ENCODE data around the gene CLDN7. TPM values are rescaled to one million over a fixed set of nuclear protein-coding genes. Genes with fewer than 3 reads are reported as not detected.

CLDN7 gene
- total RNA-seq, 1 experiment from 2014 or later = 286 TPM

DNA sequence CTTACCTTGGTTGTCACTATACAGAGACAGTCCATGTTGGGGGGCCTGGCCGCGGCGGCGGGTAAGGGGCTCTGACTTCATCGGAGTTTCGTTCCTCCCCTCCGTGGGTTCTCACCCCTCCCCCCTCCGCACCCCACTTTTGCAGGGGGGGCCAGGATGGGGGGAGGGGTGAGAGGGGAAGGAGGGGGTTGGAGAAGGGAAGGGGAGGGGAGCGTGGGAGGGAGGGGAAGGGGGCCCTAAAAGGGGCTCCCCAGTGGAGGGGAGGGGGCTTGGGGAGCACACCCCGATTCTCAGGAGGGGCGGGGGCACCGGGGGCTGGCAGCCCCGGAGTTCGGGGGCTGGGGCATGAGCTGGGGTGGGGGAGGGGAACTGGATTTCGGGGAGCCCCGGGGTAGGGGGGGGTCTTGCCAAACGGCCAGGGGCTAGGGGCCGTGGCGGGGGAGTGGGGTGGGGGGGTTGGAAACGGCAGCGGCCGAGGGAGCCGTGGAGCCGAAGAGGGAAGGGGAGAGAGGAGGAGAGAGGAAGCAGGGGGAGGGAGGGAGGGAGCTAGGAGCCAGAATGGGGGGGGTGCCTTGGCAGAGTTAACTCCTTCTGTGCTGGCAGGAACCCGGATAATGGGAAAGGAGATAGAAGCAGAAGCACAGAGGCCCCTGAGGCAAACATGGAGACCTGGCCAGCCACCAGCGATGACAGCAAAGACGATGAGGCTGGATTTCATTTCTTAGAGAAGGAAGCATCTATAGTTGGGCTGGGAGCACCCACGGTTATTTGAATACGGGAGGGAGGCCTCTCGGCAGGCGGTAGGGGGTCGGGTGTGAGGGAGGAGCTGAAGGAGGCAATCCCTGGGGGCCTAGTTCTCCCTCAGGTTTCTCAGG lies 44.9 kb downstream of the CLDN7 start:
- peak overlapping the region; percentile 41 to 50 for H3K4me3 ChIP-seq (replicated peaks in 1 of 2; ENCODE audit: low read depth in 1 of 2, low read length in 2 of 2)
- H3K9me2 ChIP-seq (ENCODE audit: insufficient read depth) = no peaks in the 10 kb centered on the region
- RAD21 ChIA-PET (ENCODE audit: low non-redundant PET in 1 of 2, low total read pairs in 2 of 2, uncharacterized antibody in 2 of 2, unreplicated experiment in 2 of 2) = no interaction called here
- intact Hi-C loops (cut with micrococcal nuclease) = no loop called here
- peak overlapping the region; percentile 64 for H3K4me2 ChIP-seq (ENCODE audit: low read length)
- H3K4me1 ChIP-seq (ENCODE audit: control insufficient read depth in 1 of 2, insufficient read depth in 2 of 2, low read length in 2 of 2) = peaks cover 14 to 70% of the 10 kb centered on the region in 2 experiments; a peak in 3 of 4 replicates
- H3K27ac ChIP-seq (ENCODE audit: low read depth, low read length) = no peak overlapping the region
- H4K20me1 ChIP-seq (ENCODE audit: insufficient read depth) = no peaks in the 10 kb centered on the region
- POLR2A ChIA-PET = interaction anchor here (2.8 kb wide), 1 partner anchor 25 kb away, joined by 13 read pairs; the partner anchor contains the start of gene GABARAP
- no peaks in the 10 kb centered on the region for H3K27me3 ChIP-seq (ENCODE audit: insufficient read depth, low read length)
- peaks cover 5 to 14% of the 10 kb centered on the region in 2 experiments; a peak in 3 of 4 replicates for H3K36me3 ChIP-seq (ENCODE audit: control insufficient read depth in 1 of 2, insufficient read depth in 2 of 2, low read length in 2 of 2)
- TF ChIP-seq, protein P1, sequence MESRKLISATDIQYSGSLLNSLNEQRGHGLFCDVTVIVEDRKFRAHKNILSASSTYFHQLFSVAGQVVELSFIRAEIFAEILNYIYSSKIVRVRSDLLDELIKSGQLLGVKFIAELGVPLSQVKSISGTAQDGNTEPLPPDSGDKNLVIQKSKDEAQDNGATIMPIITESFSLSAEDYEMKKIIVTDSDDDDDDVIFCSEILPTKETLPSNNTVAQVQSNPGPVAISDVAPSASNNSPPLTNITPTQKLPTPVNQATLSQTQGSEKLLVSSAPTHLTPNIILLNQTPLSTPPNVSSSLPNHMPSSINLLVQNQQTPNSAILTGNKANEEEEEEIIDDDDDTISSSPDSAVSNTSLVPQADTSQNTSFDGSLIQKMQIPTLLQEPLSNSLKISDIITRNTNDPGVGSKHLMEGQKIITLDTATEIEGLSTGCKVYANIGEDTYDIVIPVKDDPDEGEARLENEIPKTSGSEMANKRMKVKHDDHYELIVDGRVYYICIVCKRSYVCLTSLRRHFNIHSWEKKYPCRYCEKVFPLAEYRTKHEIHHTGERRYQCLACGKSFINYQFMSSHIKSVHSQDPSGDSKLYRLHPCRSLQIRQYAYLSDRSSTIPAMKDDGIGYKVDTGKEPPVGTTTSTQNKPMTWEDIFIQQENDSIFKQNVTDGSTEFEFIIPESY (IDR thresholded peaks at IDR 0.05; ENCODE audit: extremely low read depth, insufficient replicate concordance, low read length) = no peak
- TF ChIP-seq ZFX (IDR thresholded peaks at IDR 0.05) (no peak), FOSL1 (IDR thresholded peaks at IDR 0.05; ENCODE audit: low read depth) (no peak), SRF (IDR thresholded peaks at IDR 0.05; ENCODE audit: low read depth) (no peak), EZH2 (IDR thresholded peaks at IDR 0.05) (no peak), POLR2AphosphoS5 (IDR thresholded peaks at IDR 0.05; ENCODE audit: low read depth, low read length) (no peak), ELF1 (IDR thresholded peaks at IDR 0.05; ENCODE audit: borderline replicate concordance, low read depth) (no peak), YY1 (IDR thresholded peaks at IDR 0.05; ENCODE audit: extremely low read depth, insufficient replicate concordance, low read depth, low read length) (no peak), SP1 (IDR thresholded peaks at IDR 0.05; ENCODE audit: low read depth) (no peak)
- TF ChIP-seq, protein P2, sequence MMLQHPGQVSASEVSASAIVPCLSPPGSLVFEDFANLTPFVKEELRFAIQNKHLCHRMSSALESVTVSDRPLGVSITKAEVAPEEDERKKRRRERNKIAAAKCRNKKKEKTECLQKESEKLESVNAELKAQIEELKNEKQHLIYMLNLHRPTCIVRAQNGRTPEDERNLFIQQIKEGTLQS (IDR thresholded peaks at IDR 0.05) = no peak
- TF ChIP-seq, protein P3, sequence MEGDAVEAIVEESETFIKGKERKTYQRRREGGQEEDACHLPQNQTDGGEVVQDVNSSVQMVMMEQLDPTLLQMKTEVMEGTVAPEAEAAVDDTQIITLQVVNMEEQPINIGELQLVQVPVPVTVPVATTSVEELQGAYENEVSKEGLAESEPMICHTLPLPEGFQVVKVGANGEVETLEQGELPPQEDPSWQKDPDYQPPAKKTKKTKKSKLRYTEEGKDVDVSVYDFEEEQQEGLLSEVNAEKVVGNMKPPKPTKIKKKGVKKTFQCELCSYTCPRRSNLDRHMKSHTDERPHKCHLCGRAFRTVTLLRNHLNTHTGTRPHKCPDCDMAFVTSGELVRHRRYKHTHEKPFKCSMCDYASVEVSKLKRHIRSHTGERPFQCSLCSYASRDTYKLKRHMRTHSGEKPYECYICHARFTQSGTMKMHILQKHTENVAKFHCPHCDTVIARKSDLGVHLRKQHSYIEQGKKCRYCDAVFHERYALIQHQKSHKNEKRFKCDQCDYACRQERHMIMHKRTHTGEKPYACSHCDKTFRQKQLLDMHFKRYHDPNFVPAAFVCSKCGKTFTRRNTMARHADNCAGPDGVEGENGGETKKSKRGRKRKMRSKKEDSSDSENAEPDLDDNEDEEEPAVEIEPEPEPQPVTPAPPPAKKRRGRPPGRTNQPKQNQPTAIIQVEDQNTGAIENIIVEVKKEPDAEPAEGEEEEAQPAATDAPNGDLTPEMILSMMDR (IDR thresholded peaks at IDR 0.05 in 2 of 3, conservative IDR thresholded peaks at IDR 0.05 in 1 of 3; ENCODE audit: borderline replicate concordance in 1 of 3, insufficient read depth in 1 of 3, low read depth in 2 of 3, low read length in 2 of 3) = no peak
- TF ChIP-seq, protein P4, sequence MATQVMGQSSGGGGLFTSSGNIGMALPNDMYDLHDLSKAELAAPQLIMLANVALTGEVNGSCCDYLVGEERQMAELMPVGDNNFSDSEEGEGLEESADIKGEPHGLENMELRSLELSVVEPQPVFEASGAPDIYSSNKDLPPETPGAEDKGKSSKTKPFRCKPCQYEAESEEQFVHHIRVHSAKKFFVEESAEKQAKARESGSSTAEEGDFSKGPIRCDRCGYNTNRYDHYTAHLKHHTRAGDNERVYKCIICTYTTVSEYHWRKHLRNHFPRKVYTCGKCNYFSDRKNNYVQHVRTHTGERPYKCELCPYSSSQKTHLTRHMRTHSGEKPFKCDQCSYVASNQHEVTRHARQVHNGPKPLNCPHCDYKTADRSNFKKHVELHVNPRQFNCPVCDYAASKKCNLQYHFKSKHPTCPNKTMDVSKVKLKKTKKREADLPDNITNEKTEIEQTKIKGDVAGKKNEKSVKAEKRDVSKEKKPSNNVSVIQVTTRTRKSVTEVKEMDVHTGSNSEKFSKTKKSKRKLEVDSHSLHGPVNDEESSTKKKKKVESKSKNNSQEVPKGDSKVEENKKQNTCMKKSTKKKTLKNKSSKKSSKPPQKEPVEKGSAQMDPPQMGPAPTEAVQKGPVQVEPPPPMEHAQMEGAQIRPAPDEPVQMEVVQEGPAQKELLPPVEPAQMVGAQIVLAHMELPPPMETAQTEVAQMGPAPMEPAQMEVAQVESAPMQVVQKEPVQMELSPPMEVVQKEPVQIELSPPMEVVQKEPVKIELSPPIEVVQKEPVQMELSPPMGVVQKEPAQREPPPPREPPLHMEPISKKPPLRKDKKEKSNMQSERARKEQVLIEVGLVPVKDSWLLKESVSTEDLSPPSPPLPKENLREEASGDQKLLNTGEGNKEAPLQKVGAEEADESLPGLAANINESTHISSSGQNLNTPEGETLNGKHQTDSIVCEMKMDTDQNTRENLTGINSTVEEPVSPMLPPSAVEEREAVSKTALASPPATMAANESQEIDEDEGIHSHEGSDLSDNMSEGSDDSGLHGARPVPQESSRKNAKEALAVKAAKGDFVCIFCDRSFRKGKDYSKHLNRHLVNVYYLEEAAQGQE (IDR thresholded peaks at IDR 0.05; ENCODE audit: low read depth) = no peak
- BruUV-seq (replicated peaks) = no TSS peak
- no peak overlapping the region for H2AFZ ChIP-seq (ENCODE audit: low read depth, low read length, poor library complexity, severe bottlenecking)
- CTCF ChIA-PET = interaction anchor here (0.9 to 1.4 kb wide), 2 partner anchors 79 to 171 kb away, joined by 3 to 4 read pairs; no protein-coding TSS in a partner anchor
- no peak for ATAC-seq
- peaks cover 24% of the 10 kb centered on the region for H3K79me2 ChIP-seq (ENCODE audit: insufficient read depth, low read length)
- no peaks in the 10 kb centered on the region for H3K9me3 ChIP-seq (ENCODE audit: control insufficient read depth in 1 of 2, insufficient read depth in 1 of 2, low read depth in 1 of 2, low read length in 2 of 2)
- peak overlapping the region; percentile 27 for H3K9ac ChIP-seq (ENCODE audit: low read length)
- no peak for DNase-seq (ENCODE audit: low read depth, low spot score)

All from HCT116 (cell line).